ENCODE data around the gene NSD1.

The NSD1 gene

GRCh38 chr5:177315411-177315810, 181.8 kb downstream of the NSD1 start:
- no peak for TF ChIP-seq CREB1 (IDR thresholded peaks at IDR 0.05; ENCODE audit: low read depth)
- TF ChIP-seq RAD21 (IDR thresholded peaks at IDR 0.05; ENCODE audit: low read depth) = no peak
- TF ChIP-seq TCF12 (IDR thresholded peaks at IDR 0.05; ENCODE audit: low read depth) = no peak
- no peak for TF ChIP-seq TEAD4 (IDR thresholded peaks at IDR 0.05)
- TF ChIP-seq EP300 (IDR thresholded peaks at IDR 0.05; ENCODE audit: borderline replicate concordance) = no peak
- TF ChIP-seq CEBPB (IDR thresholded peaks at IDR 0.05) = no peak
- no peak for TF ChIP-seq MAX (IDR thresholded peaks at IDR 0.05)
- TF ChIP-seq TAF1 (IDR thresholded peaks at IDR 0.05; ENCODE audit: low read depth) = no peak
- no peak for TF ChIP-seq USF1 (IDR thresholded peaks at IDR 0.05)
- TF ChIP-seq FOXM1 (IDR thresholded peaks at IDR 0.05; ENCODE audit: borderline replicate concordance, low read depth) = no peak
- TF ChIP-seq NFIC (IDR thresholded peaks at IDR 0.05) = no peak
- TF ChIP-seq EGR1 (IDR thresholded peaks at IDR 0.05) = no peak
- TF ChIP-seq ZBTB7A (IDR thresholded peaks at IDR 0.05; ENCODE audit: low read depth) = no peak
- TF ChIP-seq REST (IDR thresholded peaks at IDR 0.05; ENCODE audit: low read depth) = no peak

- TF ChIP-seq NFIC (IDR thresholded peaks at IDR 0.05) = no peak
- TF ChIP-seq YY1 (IDR thresholded peaks at IDR 0.05; ENCODE audit: low read depth) = no peak
- no peak for TF ChIP-seq USF1 (IDR thresholded peaks at IDR 0.05)
- TF ChIP-seq REST (IDR thresholded peaks at IDR 0.05; ENCODE audit: low read depth) = no peak
- no peak for TF ChIP-seq MAX (IDR thresholded peaks at IDR 0.05)
- TF ChIP-seq TAF1 (IDR thresholded peaks at IDR 0.05; ENCODE audit: low read depth) = no peak
- TF ChIP-seq EGR1 (IDR thresholded peaks at IDR 0.05) = no peak
- TF ChIP-seq EP300 (IDR thresholded peaks at IDR 0.05; ENCODE audit: borderline replicate concordance) = no peak
- TF ChIP-seq CREB1 (IDR thresholded peaks at IDR 0.05; ENCODE audit: low read depth) = no peak
- no peak for TF ChIP-seq FOXM1 (IDR thresholded peaks at IDR 0.05; ENCODE audit: borderline replicate concordance, low read depth)
- TF ChIP-seq TCF12 (IDR thresholded peaks at IDR 0.05; ENCODE audit: low read depth) = no peak
- no peak for TF ChIP-seq ZBTB7A (IDR thresholded peaks at IDR 0.05; ENCODE audit: low read depth)
- TF ChIP-seq TEAD4 (IDR thresholded peaks at IDR 0.05) = no peak
- no peak for TF ChIP-seq CEBPB (IDR thresholded peaks at IDR 0.05)
- no peak for TF ChIP-seq RAD21 (IDR thresholded peaks at IDR 0.05; ENCODE audit: low read depth)
Observed at GRCh38 chr5:177316005-177316404, 182.4 kb downstream of the NSD1 start.

- TF ChIP-seq RAD21 (IDR thresholded peaks at IDR 0.05; ENCODE audit: low read depth) = peak; percentile 89
- no peak for TF ChIP-seq EP300 (IDR thresholded peaks at IDR 0.05; ENCODE audit: borderline replicate concordance)
- TF ChIP-seq NFIC (IDR thresholded peaks at IDR 0.05) = no peak
- no peak for TF ChIP-seq REST (IDR thresholded peaks at IDR 0.05; ENCODE audit: low read depth)
Observed at GRCh38 chr5:177317959-177318377, 184.4 kb downstream of the NSD1 start.

GRCh38 chr5:177319913-177320588, 186.5 kb downstream of the NSD1 start:
- TF ChIP-seq YY1 (IDR thresholded peaks at IDR 0.05; ENCODE audit: low read depth) = no peak

GRCh38 chr5:177320879-177321278, 187.3 kb downstream of the NSD1 start:
- TF ChIP-seq EP300 (IDR thresholded peaks at IDR 0.05; ENCODE audit: borderline replicate concordance) = no peak
- TF ChIP-seq EGR1 (IDR thresholded peaks at IDR 0.05) = no peak
- TF ChIP-seq YY1 (IDR thresholded peaks at IDR 0.05; ENCODE audit: low read depth) = no peak
- no peak for TF ChIP-seq TAF1 (IDR thresholded peaks at IDR 0.05; ENCODE audit: low read depth)
- TF ChIP-seq REST (IDR thresholded peaks at IDR 0.05; ENCODE audit: low read depth) = no peak
- no peak for TF ChIP-seq CREB1 (IDR thresholded peaks at IDR 0.05; ENCODE audit: low read depth)
- no peak for TF ChIP-seq RAD21 (IDR thresholded peaks at IDR 0.05; ENCODE audit: low read depth)
- no peak for TF ChIP-seq FOXM1 (IDR thresholded peaks at IDR 0.05; ENCODE audit: borderline replicate concordance, low read depth)
- TF ChIP-seq TEAD4 (IDR thresholded peaks at IDR 0.05) = no peak
- no peak for TF ChIP-seq USF1 (IDR thresholded peaks at IDR 0.05)
- TF ChIP-seq ZBTB7A (IDR thresholded peaks at IDR 0.05; ENCODE audit: low read depth) = no peak
- no peak for TF ChIP-seq MAX (IDR thresholded peaks at IDR 0.05)
- no peak for TF ChIP-seq TCF12 (IDR thresholded peaks at IDR 0.05; ENCODE audit: low read depth)
- no peak for TF ChIP-seq CEBPB (IDR thresholded peaks at IDR 0.05)
- TF ChIP-seq NFIC (IDR thresholded peaks at IDR 0.05) = no peak
